Activated CD4-positive, alpha-beta T cell treated with anti-CD3 and anti-CD28 coated beads for 4 hours (primary cell): ENCODE results near the gene ADAMTS9.
A peak's percentile ranks its signal among the peaks of the same experiment; 100 is the strongest.

ENCODE experiments used
- DNase-seq, 2 donors: peaks; one replicate each; pipeline ENCODE4 v3.0.0-alpha.2; 2020

Gene ADAMTS9

DNA sequence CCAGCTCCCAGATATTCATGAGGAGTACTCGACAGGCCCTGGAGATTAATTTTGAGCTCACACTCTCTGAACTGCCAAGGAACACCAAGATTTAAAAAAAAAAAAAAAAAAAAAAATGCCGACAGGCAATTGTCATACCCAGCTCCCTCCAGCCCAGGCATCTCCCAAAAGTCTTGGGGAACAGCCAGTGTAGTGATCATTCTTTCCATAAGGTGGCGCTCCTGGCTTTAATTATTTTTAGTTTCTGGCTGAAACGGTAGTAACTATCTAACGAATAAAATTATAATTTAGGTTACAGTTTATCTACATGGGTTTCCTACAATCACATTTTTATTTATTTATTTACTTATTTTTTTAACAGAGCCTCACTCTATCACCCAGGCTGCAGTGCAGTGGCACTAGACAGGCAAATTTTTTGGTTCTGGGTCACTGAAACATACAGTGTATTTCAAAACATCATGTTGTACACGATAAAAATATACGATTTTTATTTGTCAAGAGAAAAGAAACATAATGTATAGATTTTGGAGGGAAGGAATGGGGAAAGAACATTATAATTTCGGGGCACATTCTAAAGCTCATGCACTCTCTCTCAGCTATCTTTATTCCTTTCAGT lies 157.3 kb downstream of the ADAMTS9 start:
- DNase-seq: no peak

- DNase-seq: no peak
Observed at GRCh38 chr3:64523324-64523723, 164.5 kb downstream of the ADAMTS9 start.

GRCh38 chr3:64520334-64520733 lies 167.5 kb downstream of the ADAMTS9 start:
- DNase-seq: no peak

DNA sequence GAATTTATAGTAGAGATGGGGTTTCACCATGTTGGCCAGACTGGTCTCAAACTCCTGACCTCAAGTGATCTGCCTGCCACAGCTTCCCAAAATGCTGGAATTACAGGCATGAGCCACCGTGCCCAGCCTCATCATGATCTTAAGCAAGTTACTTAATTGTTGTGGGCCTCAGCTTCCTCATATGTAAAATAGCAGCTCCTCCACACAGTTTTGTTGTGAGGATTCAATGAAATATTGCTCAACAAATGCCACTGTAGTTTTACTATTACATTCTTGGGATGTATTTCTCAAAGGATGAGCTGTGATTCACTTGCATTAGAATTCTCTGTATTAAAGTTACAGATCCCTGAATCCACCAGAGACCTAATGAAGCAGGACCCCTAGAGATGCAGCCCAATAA lies 168.8 kb downstream of the ADAMTS9 start:
- no peak for DNase-seq

DNA sequence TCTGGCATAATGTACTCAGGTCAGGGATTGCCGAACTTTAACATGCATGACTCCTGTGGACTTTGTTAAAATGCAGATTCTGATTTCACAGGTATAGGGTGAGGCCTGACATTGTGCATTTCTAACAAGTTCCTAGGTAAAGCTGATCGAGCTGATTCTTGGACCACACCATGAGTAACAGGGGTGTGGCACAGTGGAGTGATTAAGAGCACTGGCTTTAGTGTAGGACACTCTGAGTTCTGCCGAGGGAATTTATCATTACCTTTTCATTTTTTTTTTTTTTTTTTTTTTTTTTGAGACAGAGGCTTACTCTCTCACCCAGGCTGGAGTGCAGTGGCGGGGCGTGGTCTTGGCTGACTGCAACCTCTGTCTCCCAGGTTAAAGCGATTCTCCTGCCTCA lies 169.3 kb downstream of the ADAMTS9 start:
- DNase-seq: no peak

DNA sequence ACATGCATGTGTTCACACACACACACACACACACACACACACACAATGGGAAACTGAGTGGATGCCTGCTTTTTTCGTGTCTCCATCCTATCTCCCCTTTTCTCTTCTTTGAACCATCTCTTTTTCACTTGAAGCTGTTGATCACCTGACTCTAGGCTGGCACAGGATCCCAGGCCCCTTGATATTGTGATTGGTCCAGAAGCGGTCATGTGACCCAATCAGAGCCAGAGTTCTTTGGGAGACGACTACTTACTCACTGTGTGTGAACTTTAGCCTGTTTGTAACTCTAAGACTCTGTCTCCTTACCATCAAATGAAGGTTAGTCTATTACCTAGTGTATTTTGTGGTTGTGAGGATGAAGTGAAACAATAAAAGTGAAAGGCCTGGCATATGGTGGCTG lies 172.9 kb downstream of the ADAMTS9 start:
- no peak for DNase-seq

GRCh38 chr3:64509206-64509605 lies 178.6 kb downstream of the ADAMTS9 start:
- DNase-seq: no peak

DNA sequence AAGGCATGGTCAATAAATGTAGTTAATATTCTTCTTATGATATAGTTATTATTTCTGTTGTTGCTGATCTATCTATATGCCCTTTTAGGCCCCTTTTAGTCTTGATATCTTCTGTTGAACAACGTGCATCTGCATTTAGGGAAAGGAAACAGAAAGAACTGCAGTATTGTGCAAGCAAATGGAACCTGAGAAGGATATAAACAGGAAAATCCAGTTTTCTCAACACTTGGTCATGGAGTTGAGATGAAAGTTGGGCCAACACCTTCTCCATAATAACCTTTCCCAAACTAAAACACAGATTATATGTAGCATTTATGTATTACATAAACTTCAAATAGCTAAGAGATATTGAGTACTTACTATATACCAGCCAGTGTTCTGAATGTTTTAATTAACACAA lies 179.7 kb downstream of the ADAMTS9 start:
- no peak for DNase-seq

- DNase-seq: no peak
Observed at GRCh38 chr3:64506255-64506654, 181.5 kb downstream of the ADAMTS9 start.

DNA sequence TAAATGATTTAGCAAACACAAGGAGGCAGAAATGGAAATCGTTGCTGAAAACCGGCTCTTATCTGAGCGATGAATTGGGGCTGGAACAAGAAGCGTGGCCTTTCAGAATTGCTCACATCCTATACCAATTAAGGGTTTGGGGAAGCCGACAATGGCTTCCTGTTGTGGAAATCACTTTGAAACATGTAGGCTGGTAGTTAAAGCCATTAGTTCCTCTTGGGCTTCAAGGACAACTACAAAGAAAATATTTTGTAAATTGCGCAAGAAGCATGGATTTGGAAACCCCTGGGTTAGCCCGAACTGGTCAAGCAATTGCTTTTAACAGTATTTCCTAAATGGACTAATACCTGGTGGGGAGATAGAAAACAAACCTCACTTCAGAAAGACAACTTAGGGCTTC lies 182.4 kb downstream of the ADAMTS9 start:
- no peak for DNase-seq

DNA sequence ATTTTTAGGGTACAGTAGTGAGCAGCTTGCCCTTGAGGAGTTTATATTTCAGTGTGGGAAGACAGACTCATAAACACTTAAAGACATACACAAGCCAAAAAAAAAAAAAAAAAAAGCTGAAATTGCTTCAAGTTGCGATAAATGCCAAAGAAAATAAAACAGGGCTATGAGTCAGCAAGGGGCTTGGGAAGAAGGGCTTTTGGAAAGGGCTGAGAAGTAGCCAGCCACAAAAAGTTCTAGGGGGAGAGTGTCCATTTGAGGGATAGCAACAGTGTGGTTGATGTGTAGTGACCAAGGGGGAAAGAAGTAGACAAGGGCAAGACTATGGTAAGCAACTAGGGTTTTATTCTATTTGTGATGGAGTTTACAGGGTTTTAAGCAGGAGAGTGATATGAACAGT lies 185.5 kb downstream of the ADAMTS9 start:
- no peak for DNase-seq

- DNase-seq: no peak
Observed at GRCh38 chr3:64501298-64501906, 186.4 kb downstream of the ADAMTS9 start.

GRCh38 chr3:64496786-64497490 lies 190.9 kb downstream of the ADAMTS9 start:
- no peak for DNase-seq

DNA sequence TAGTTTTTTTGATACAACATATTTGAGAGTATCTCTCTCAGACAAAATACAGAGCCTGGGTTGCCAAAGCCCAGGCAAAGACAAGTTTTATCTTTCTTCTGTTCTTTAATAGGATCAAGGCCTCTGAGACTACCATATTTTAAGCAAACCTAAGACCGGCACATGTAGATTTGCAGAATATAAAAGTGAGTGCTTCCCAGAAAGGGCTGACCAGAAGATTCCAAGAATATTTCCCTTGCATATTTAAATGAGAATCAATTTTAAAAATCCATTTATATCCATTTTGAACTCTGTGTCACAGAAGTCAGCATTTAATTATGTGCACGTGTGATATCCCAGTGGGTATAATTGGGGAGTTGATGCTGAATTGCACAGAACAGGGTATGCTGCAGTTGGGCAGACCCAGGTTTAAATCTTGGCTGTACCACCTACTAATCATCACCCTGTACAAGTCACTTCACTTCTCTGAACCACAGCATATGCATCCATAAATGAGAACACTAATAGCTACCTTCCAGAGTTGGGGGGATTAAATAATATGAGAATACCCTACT lies 191.9 kb downstream of the ADAMTS9 start:
- no peak for DNase-seq

DNA sequence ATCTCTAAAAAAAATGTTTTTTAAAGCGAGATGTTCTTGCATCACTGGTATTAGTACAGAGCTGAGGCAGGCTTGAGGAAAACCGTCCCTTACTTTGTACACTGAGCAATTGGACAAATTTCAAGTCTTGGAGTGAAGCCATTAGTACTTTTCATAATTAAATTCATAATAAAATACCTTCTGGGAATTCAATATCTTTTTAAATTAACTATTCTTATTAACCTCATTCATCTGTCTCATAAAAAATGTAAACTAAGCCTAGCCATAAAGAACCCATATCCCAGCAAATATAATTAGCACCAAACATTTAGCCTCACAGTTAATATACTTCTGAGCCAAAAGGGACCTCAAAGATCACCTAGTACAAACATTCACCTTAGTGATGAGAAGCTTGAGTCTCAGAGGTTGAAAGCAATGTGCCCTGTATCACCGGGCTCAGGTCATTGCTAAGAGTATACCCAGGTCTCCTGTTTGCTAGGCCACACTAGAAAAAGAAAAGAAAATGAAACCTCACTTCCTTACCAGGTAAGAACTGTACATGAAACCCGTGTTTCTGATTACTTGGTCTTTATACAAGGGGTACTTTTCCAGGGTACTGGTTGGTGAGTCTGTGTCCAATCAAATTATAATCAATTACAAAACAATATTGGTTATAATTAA lies 192.5 kb downstream of the ADAMTS9 start:
- no peak for DNase-seq

DNA sequence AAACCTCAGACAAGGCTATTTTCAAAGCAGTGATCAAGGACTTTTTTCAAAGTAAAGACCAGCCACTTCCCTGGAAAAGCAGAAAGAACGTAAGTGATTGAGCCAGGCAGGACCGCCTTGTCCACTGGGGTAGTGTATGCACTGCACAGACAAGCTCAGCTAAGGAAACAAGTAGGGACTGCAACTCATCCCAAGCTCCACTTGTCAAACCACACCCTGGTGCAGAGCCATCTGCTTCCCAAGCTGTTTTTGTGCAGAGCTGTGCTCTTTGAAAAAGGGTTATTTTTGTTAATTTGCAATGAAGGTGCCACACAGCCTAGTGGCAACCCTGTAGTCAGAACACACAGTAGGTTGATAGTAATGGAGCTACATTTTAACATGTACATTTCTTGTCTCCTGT lies 193.3 kb downstream of the ADAMTS9 start:
- DNase-seq: no peak

DNA sequence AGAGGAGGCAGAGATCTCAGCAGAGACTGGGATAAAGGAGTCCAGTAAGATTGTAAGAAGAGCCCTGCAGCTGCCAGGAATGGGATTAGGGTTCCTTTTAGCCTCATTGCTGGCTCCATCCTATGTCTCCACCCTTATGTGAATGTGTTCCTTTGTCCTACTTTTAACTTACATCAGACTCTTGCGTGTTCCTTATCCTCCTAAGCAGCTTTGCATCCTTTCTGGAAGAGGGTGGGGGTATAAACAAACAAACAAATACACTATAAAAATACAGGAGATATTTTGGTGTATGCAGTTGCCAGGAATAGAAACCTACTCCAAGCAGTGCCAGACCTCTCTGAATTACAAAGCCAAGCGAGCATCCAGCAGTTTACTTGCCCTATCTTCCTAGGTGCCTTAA lies 194.7 kb downstream of the ADAMTS9 start:
- DNase-seq: no peak

GRCh38 chr3:64491843-64492242 lies 196.0 kb downstream of the ADAMTS9 start:
- no peak for DNase-seq

GRCh38 chr3:64490180-64490724 lies 197.5 kb downstream of the ADAMTS9 start:
- DNase-seq: no peak

GRCh38 chr3:64489361-64490044 lies 198.3 kb downstream of the ADAMTS9 start:
- DNase-seq: no peak

- no peak for DNase-seq
Observed at GRCh38 chr3:64488939-64489338, 198.9 kb downstream of the ADAMTS9 start.

DNA sequence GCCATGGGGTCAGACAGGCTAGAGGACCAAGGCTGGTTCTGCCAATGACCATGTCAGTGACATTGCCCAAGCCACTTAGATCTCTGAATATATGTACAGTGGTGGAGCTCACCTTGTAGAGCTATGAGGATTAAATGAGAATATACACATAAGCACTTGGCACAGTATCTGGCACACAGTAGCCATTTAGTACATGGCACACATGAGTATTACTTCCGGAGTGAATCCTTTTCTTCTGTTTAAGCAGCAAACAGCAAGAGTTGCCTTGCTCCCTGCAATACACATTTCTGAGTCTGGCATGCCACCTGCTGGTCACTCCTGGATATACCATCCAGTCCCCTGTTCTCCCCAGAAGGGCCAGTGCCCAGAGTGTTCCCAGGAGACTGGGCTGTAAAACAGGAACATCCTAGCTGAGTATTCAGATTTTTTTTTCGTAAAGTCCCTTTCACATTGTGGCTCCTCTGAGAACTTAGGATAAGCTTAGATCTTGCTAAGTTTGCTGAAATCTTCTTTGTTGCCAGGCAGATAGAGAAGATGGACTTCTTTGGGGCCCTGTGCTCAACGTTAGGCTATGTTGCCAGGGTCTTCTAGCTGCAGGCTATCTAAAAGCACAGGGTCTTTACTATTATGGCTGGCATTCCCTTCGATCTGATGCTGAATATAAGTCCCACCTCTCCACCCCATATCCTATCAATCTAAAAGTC lies 203.4 kb downstream of the ADAMTS9 start:
- peak; percentile 36 to 58 for DNase-seq
